T-helper 2 cell treated with Interferon-gamma antibody and Interleukin-4, amounts not matched to agents 100 ng/mL and 5 ng/mL, for 36 hours (primary cell): ENCODE data around the gene SLC27A1. TPM values are rescaled to one million over a fixed set of nuclear protein-coding genes. Genes with fewer than 3 reads are reported as not detected.
"Not testable (repeated sequence)": the region's sequence is repeated elsewhere in the genome, so short reads cannot be mapped to it uniquely, and the experiment has no call there.

Experiments used
- intact Hi-C: fragments of 100-400 bp; cut with micrococcal nuclease; formaldehyde crosslinking; loops from one replicate; pipeline ENCODE4 v1.15.1; 2023
- total RNA-seq: library from RNA; stranded (reverse); gene quantifications from 2 replicates; pipeline ENCODE4 v1.2.3, GENCODE V29; 2022

The SLC27A1 gene
- total RNA-seq, 1 donor from 2014 or later, result 1.7 TPM

- intact Hi-C loops, result loop anchor here (10.0 kb wide), 1 partner anchor 119 kb away; no protein-coding TSS in a partner anchor
Observed at GRCh38 chr19:17455308-17456123, 14.8 kb upstream of the SLC27A1 start.

- intact Hi-C loops, result loop anchor here (10.0 kb wide), 1 partner anchor 119 kb away; no protein-coding TSS in a partner anchor
Observed at GRCh38 chr19:17456127-17456526, 14.2 kb upstream of the SLC27A1 start.

GRCh38 chr19:17457616-17458015 lies 12.7 kb upstream of the SLC27A1 start:
- intact Hi-C loops, result loop anchor here (10.0 kb wide), 1 partner anchor 117 kb away; no protein-coding TSS in a partner anchor

DNA sequence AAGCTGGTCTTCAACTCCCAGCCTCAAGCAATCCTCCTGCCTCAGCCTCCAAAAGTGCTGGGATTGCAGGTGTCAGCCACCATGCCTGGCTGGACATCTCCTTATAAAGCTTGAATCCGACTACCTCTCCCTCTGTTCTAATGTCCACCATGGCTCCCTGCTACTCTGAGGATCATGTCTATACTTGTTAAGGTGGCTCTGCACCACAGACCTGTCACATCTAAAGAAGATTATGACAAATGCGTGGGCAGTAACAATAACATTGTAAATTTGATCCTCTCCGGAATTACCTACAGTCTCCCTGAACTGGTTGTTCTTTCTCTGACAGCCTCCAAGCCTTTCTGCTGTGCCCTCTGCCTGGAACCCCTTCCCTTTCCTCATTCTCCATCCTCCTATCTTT lies 11.4 kb upstream of the SLC27A1 start:
- intact Hi-C loops, result loop anchor here (10.0 kb wide), 1 partner anchor 116 kb away; no protein-coding TSS in a partner anchor

GRCh38 chr19:17460372-17461230 lies 9.7 kb upstream of the SLC27A1 start, which contains the start of gene NXNL1:
Gene NXNL1, minus strand, starts transcription at chr19:17460926. Its CDS starts 57 bp downstream, at chr19:17460869.
- intact Hi-C loops, result no loop called here

DNA sequence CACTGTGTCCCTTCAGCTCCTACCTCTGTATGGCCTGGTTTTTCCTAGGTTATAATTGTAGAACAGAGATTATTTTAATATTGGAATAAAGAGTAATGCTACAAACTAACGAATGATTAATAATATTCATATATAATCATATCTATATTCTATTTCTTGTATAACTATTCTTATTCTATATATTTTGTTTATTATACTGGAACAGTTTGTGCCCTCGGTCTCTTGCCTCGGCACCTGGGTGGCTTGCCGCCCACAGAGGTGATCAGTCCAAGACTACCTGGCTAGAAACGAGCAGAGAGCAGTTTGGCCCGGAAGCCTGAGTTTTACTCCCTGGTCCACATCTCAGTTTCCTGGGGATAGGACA lies 3.9 kb upstream of the SLC27A1 start:
- intact Hi-C loops, result loop anchor here (2.0 to 5.0 kb wide), 2 partner anchors 14 to 129 kb away; partner anchors contain the start of gene GTPBP3

DNA sequence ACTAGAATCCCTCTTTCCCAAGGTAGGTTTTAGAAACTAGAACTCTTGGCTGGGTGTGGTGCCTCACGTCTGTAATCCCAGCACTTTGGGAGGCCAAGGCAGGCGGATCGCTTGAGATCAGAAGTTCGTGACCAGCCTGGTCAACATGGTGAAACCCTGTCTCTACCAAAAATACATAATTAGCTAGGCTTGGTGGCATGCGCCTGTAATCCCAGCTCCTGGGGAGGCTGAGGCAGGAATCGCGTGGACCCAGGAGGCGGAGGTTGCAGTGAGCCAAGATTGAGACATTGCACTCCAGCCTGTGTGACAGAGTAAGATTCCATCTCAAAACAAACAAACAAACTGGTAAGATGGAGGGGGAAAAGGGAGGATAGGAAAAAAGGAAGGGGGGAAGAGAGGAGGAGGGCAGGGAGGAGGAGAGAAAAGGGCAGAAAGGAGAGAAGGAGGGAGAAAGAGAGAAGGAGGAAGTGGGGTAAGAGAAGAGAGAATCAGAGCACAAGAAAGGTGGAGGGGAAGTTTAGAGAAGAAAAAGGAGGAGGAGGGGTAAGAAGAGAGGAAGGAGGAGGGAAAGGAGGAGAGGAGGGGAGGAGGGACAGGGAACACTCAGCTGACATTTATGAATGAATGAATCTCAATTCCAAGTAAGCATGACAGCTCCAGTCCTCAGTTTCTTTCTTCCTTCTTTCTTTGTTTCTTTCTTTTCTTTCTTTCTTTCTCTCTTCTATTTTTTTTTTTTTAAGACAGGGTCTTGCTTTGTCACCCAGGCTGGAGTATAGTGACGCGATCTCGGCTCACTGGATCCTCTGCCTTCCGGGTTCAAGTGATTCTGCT lies 2.6 kb upstream of the SLC27A1 start:
- intact Hi-C loops, result loop anchor here (2.0 to 5.0 kb wide), 2 partner anchors 15 to 130 kb away; partner anchors contain the start of gene GTPBP3

- intact Hi-C loops, result loop anchor here (5.0 kb wide), 1 partner anchor 131 kb away; the partner anchor contains the start of gene GTPBP3
Observed at GRCh38 chr19:17468302-17469091, 1.8 kb upstream of the SLC27A1 start.

GRCh38 chr19:17469092-17469480 lies 1.2 kb upstream of the SLC27A1 start:
- intact Hi-C loops, result loop anchor here (5.0 kb wide), 1 partner anchor 132 kb away; the partner anchor contains the start of gene GTPBP3

DNA sequence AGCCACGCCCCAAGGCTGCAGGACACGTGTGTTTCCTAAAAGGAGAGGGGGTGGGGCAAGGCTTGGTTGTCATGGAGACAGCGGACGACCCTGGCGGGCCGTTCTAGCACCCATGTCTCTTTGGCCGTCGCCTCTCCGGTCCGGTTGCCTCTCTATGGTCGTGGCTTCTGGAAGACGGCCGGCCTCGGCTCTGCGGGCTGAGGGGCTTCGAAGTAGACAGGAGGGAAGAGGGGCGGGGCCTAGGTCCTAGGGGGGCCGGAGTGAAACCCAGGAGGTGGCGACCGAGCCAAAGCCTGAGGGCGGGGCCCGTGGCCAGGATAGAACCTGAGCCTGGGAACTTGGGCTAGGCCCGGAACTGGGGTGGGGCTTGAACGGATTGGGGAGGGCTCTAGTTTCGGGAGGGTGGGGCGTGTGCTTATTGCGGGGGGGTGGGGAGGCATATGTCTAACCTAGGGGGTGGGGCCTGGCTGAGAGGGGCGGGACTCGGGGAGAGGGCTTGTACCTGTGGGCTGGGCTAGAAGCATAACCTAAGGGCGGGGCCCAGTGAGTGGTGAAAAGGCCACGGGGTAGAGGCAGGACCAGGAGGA lies 750 bp upstream of the SLC27A1 start:
- intact Hi-C loops, result loop anchor here (1.0 to 5.0 kb wide), 2 partner anchors 66 to 132 kb away; partner anchors contain the start of gene GTPBP3

- intact Hi-C loops, result no loop called here
Observed at GRCh38 chr19:17471410-17472125, 1.2 kb downstream of the SLC27A1 start.

DNA sequence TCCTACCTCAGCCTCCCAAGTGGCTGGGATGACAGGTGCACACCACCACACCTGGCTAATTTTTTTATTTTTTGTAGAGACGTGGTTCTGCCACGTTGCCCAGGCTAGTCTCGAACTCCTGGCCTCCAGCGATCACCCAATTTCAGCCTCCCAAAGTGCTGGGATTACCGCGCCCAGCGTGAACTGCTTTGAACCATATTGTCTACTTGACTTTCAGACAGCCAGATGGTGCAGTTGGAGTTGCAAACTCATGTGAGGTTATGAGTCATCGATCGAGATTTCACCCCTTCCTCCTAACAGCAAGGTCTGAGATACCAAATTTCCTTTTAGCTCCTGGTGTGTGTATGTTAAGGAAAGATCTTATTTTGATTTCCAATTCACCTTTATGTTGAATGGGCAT lies 2.7 kb downstream of the SLC27A1 start:
- intact Hi-C loops, result no loop called here

- intact Hi-C loops, result not testable (repeated sequence)
Observed at GRCh38 chr19:17475011-17475540, 4.8 kb downstream of the SLC27A1 start.

- intact Hi-C loops, result no loop called here
Observed at GRCh38 chr19:17475541-17476115, 5.3 kb downstream of the SLC27A1 start.

GRCh38 chr19:17479325-17479791 lies 9.0 kb downstream of the SLC27A1 start:
- intact Hi-C loops, result no loop called here

DNA sequence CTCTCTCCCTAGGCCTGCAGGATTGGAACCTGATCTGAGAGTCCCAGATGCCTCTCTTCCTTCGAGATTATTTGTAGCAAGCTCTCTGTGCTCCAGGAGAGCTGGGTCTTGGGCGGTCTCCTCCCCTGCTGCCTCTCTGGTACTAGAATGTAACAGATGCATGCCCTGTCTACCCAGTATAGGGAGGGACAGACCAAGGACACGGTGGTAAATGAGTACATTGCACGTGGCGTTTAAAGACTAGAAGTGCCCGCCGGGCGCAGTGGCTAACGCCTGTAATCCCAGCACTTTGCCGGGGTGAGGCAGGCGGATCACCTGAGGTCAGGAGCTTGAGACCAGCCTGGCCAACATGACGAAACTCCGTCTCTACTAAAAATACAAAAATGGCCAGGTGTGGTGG lies 11.7 kb downstream of the SLC27A1 start:
- intact Hi-C loops, result no loop called here

DNA sequence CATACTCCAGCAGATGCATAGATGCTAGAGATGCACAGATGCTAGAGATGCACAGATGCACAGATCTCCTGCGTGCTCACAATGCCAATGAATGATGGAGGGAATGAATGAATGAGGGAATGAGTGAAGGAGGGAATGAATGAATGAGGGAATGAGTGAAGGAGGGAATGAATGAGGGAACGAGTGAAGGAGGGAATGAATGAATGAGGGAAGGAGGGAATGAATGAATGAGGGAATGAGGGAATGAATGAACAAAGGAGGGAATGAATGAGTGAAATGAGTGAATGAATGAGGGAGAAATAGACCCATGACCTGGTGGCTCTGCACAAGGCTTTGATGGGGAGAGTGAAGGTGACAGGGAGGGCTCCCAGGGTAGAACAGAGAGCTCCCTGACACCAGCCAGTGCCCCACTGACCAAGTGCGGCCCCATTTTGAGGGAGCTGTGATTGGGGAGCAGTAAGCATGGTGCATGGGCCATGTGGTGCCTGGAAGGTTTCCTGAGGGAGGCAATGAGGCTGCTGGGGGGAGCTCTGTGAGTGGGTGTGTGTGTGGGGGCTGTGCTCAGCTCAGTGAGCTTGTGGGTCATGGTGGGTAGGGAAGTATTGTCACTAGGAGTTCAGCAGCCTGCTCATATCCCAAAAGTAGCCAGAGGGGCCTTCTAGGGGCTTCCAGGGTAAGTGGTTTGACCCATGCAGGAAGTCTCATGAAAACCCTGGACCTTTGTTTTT lies 12.7 kb downstream of the SLC27A1 start:
- intact Hi-C loops, result no loop called here
